SJCRH30 (cell line): ENCODE results near the gene S100A11. TPM values are rescaled to one million over a fixed set of nuclear protein-coding genes. Genes with fewer than 3 reads are reported as not detected.

Experiments used
- DNase-seq, 2 experiments: peaks; one replicate each; pipeline ENCODE4 v3.0.0-alpha.2; 2015 to 2020
- H3K27ac ChIP-seq: fragments of 250-450 bp; sonication (Bioruptor Pico); 2 replicates; pipeline ENCODE4 v1.5.1; 2020; ENCODE audit warnings: mild to moderate bottlenecking, moderate library complexity
- H3K27me3 ChIP-seq: fragments of 250-450 bp; sonication (Bioruptor Pico); 2 replicates; pipeline ENCODE4 v1.5.1; 2020; ENCODE audit warnings: mild to moderate bottlenecking, moderate library complexity
- H3K36me3 ChIP-seq: fragments of 250-450 bp; sonication (Bioruptor Pico); 2 replicates; pipeline ENCODE4 v1.5.1; 2020; ENCODE audit warnings: mild to moderate bottlenecking, moderate library complexity
- H3K4me1 ChIP-seq: fragments of 250-450 bp; sonication (Bioruptor Pico); 2 replicates; pipeline ENCODE4 v1.5.1; 2020; ENCODE audit warnings: mild to moderate bottlenecking, moderate library complexity
- H3K4me3 ChIP-seq: fragments of 250-450 bp; sonication (Bioruptor Pico); 2 replicates; pipeline ENCODE4 v1.5.1; 2020; ENCODE audit warnings: mild to moderate bottlenecking, moderate library complexity
- H3K9me3 ChIP-seq: fragments of 250-450 bp; sonication (Bioruptor Pico); replicated peaks from 2 replicates; pipeline ENCODE4 v1.5.1; 2020; ENCODE audit warnings: mild to moderate bottlenecking, moderate library complexity
- total RNA-seq: library from RNA; depleted of rRNA; stranded (reverse); fragments of >200 nt; shearing (Covaris generic); gene quantifications from 2 replicates; pipeline ENCODE4 v1.2.3, GENCODE V29; 2014; rRNA removed

S100A11 gene
- total RNA-seq, 1 experiment from 2014 or later = 492 TPM

DNA sequence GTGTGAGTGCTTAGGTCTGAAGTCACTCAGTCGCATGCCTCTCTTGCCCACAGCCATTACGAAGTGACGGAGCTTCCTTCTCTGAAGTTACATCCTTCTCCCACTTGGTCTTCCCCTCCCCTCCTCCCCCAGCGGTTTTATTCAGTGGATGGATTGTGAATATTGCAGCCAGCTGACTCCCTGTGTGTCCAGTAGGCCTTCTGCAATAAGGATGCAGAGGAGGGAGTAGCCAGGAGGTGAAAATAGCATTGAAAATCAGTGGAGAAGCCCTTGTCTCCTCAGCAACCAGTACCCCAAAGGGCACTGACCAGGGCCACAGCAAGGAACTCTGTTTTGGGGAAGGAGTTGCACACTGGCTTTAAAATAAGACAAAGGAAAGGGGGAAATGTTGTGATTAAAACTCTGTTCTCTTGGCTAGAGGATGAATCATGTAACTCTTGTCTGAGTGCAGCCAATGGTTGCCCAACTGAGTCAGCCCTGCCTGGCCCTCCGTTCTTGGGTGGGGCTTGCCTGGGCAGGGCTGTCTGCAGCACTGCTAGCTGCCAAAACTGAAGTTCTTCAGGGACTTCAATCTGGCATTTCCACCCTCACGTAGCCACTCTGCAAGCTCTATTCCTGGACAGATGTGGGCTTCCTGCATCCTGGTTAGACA, 47.5 kb downstream of the S100A11 start:
- Histone ChIP-seq H3K36me3 (no peaks in the 10 kb centered on the region), H3K4me1 (peaks cover 55% of the 10 kb centered on the region), H3K4me3 (no peak overlapping the region), H3K27me3 (no peaks in the 10 kb centered on the region), H3K27ac (peak overlapping the region; percentile 26; the same call in 1 of the 2 replicates), H3K9me3 (no peaks in the 10 kb centered on the region)
- no peak for DNase-seq

DNA sequence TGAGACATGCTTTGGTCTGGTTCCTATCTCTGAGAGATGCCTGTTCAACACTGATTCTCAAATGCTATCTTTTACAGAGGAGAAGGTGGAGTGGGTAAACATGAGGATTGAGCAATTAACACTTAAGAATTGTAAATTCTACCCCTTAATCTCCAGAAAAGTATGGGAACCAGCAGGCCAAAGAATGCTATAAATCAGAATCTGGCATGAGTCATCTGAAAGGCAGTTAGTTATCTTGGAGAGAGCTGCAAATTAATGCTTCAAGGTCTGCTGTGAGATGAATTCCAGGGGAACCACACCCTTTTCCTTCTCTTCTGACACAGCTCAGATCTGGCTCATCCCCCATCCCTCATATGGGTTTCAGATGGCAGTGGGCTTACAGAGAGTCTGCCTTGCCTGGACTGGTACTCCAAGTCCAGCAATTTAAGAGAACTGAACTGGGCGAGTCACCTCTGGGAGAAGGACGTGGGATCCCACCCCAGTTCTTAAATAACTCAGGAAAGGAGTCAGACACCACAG, 48.3 kb downstream of the S100A11 start:
- no peaks in the 10 kb centered on the region for H3K27me3 ChIP-seq
- H3K27ac ChIP-seq = peak overlapping the region; percentile 26
- H3K36me3 ChIP-seq = no peaks in the 10 kb centered on the region
- H3K4me1 ChIP-seq = peaks cover 53% of the 10 kb centered on the region
- H3K4me3 ChIP-seq = no peak overlapping the region
- no peaks in the 10 kb centered on the region for H3K9me3 ChIP-seq
- peak; percentile 12 to 24 for DNase-seq

DNA sequence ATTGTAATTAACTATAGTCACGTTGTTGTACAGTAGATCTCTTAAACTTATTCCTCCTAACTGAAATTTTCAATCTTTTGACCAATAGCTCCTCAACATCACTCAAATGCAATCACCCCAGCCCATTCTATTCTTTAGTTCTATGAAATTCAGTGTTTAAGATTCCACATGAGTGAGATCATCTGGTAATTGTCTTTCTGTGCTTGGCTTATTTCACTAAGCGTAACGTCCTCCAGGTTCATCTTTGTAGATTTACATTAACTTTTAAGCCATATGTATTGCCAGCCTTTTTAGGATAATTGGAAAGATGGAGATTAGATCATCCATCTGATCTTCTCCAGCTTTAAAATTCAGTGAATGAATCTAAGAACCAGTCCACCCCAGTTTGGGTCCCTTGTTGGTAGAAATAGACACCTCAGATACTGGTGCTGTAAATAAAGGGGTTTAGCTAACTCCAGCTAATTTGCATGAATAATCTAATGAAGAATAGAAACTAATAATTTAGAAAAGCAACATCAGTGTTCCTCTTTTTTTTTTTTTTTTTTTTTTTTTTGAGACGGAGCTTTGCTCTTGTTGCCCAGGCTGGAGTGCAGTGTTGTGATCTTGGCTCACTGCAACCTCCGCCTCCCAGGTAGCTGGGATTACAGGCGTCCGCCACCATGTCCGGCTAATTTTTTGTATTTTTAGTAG, 50.2 kb downstream of the S100A11 start:
- no peaks in the 10 kb centered on the region for H3K27me3 ChIP-seq
- H3K27ac ChIP-seq = no peak overlapping the region
- DNase-seq = no peak

DNA sequence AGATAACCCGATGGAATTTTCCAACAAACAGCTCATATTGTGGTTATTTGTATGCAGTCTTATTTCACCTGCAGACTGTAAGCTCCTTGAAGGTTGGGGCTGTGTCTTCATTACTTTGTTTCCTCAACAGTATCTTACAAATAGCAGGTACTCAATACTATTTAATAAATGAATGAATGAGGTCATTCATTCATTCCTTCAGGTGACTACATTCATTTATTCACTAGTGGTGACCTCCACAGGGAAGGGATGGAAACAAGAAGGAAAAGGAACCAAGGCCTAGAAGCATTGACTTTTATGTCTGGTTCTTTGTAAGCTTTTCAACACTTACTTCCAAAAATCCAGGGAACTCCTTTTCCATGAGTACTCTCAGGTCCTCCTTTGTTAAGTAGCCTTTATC, 51.0 kb downstream of the S100A11 start:
- peaks cover 47% of the 10 kb centered on the region for H3K4me1 ChIP-seq
- no peaks in the 10 kb centered on the region for H3K36me3 ChIP-seq
- no peak for DNase-seq
- no peaks in the 10 kb centered on the region for H3K27me3 ChIP-seq
- no peak overlapping the region for H3K27ac ChIP-seq
- H3K9me3 ChIP-seq = no peaks in the 10 kb centered on the region
- no peak overlapping the region for H3K4me3 ChIP-seq

More for the DNA sequence above, 50.2 kb downstream of the S100A11 start:
- Histone ChIP-seq H3K36me3 (no peaks in the 10 kb centered on the region), H3K4me1 (peaks cover 47% of the 10 kb centered on the region), H3K9me3 (no peaks in the 10 kb centered on the region), H3K4me3 (no peak overlapping the region)

GRCh38 chr1:151985270-151985669, 51.5 kb downstream of the S100A11 start:
- no peaks in the 10 kb centered on the region for H3K36me3 ChIP-seq
- no peaks in the 10 kb centered on the region for H3K27me3 ChIP-seq
- H3K9me3 ChIP-seq = no peaks in the 10 kb centered on the region
- DNase-seq = no peak
- H3K4me3 ChIP-seq = no peak overlapping the region
- H3K27ac ChIP-seq = no peak overlapping the region
- H3K4me1 ChIP-seq = peaks cover 47% of the 10 kb centered on the region

- Histone ChIP-seq H3K4me3 (no peak overlapping the region), H3K9me3 (no peaks in the 10 kb centered on the region), H3K36me3 (no peaks in the 10 kb centered on the region), H3K4me1 (peaks cover 41% of the 10 kb centered on the region), H3K27me3 (no peaks in the 10 kb centered on the region), H3K27ac (no peak overlapping the region)
- DNase-seq = no peak
Measured at GRCh38 chr1:151984313-151984956, 52.4 kb downstream of the S100A11 start.

Other genes starting within 250 kb of the S100A11 start
- gene TDRKH, start 246.5 kb downstream of the S100A11 start, total RNA-seq = 3.7 and 6.2 TPM in 2 replicates
- gene LINGO4, start 231.6 kb downstream of the S100A11 start, total RNA-seq = not detected in 2 replicates
- not detected in 2 replicates for gene RORC, start 205.2 kb downstream of the S100A11 start, total RNA-seq
- 0.08 TPM in 1 of 2 replicates, not detected in the other for gene C2CD4D, start 197.2 kb downstream of the S100A11 start, total RNA-seq
- gene THEM5, start 183.3 kb downstream of the S100A11 start, total RNA-seq = 0.25 and 0.75 TPM in 2 replicates
- gene THEM4, start 127.5 kb downstream of the S100A11 start, total RNA-seq = 13.5 and 15.4 TPM in 2 replicates
- gene S100A10, start 43.1 kb downstream of the S100A11 start, total RNA-seq = 36.4 and 38.3 TPM in 2 replicates
- not detected in 2 replicates for gene TCHHL1, start 52.1 kb upstream of the S100A11 start, total RNA-seq
- gene TCHH, start 78.4 kb upstream of the S100A11 start, total RNA-seq = not detected in 2 replicates
- not detected in 2 replicates for gene RPTN, start 122.2 kb upstream of the S100A11 start, total RNA-seq
- gene HRNR, start 187.2 kb upstream of the S100A11 start, total RNA-seq = not detected in 2 replicates